Neutrophil (primary cell): Measurements from ENCODE around the gene RGS11.
"Not testable (repeated sequence)": the region's sequence is repeated elsewhere in the genome, so short reads cannot be mapped to it uniquely, and the experiment has no call there.

Experiments
- H3K27ac ChIP-seq: fragments of 200-600 bp; sonication (generic); 2 replicates; pipeline ENCODE4 v1.5.1; 2016; ENCODE audit warnings: mild to moderate bottlenecking, moderate library complexity
- H3K27me3 ChIP-seq: fragments of 200-600 bp; sonication (generic); 2 replicates; pipeline ENCODE4 v1.6.0; 2016; ENCODE audit warnings: mild to moderate bottlenecking
- H3K36me3 ChIP-seq: fragments of 200-600 bp; sonication (generic); 2 replicates; pipeline ENCODE4 v1.5.1; 2017
- H3K4me1 ChIP-seq, 2 experiments: fragments of 200-600 bp in 1 of 2; sonication (generic) in 1 of 2; 1 replicate in 1 of 2; 2 replicates in 1 of 2; pipeline versions ENCODE4 v1.5.1 to v1.6.1; 2013 to 2016; ENCODE audit warnings: low read depth in 1 of 2, low read length in 1 of 2, mild to moderate bottlenecking in 1 of 2, moderate library complexity in 1 of 2; ENCODE audit not compliant: control insufficient read depth in 1 of 2, insufficient read depth in 1 of 2
- H3K4me3 ChIP-seq, 2 experiments: fragments of 200-600 bp in 1 of 2; sonication (generic) in 1 of 2; 1 replicate in 1 of 2; 2 replicates in 1 of 2; pipeline ENCODE4 v1.5.1; 2013 to 2016; ENCODE audit warnings: low read depth in 1 of 2, low read length in 1 of 2, mild to moderate bottlenecking in 1 of 2, moderate library complexity in 1 of 2
- H3K9me3 ChIP-seq: fragments of 200-600 bp; sonication (generic); 2 replicates; pipeline ENCODE4 v1.5.1; 2016
- CTCF ChIP-seq: fragments of 200-600 bp; sonication (generic); IDR thresholded peaks from 2 replicates; pipeline ENCODE4 v1.5.1; 2016; ENCODE audit warnings: antibody characterized with exemption

Gene RGS11

GRCh38 chr16:270381-271255 is 5.1 kb downstream of the RGS11 start:
- peaks cover 0 to 3% of the 10 kb centered on the region in 2 experiments for H3K4me1 ChIP-seq
- H3K36me3 ChIP-seq, result peaks cover 4% of the 10 kb centered on the region
- no peak overlapping the region for H3K4me3 ChIP-seq
- H3K9me3 ChIP-seq, result no peaks in the 10 kb centered on the region
- peaks cover 38% of the 10 kb centered on the region for H3K27me3 ChIP-seq
- no peak for TF ChIP-seq CTCF
- H3K27ac ChIP-seq, result no peak overlapping the region

GRCh38 chr16:269061-269796 is 6.5 kb downstream of the RGS11 start:
- Histone ChIP-seq H3K27ac (no peak overlapping the region), H3K9me3 (no peaks in the 10 kb centered on the region), H3K27me3 (peaks cover 24% of the 10 kb centered on the region), H3K36me3 (peaks cover 18% of the 10 kb centered on the region), H3K4me1 (no peaks in the 10 kb centered on the region), H3K4me3 (no peak overlapping the region)
- no peak for TF ChIP-seq CTCF

GRCh38 chr16:268141-269053 is 7.3 kb downstream of the RGS11 start:
- no peak for TF ChIP-seq CTCF
- H3K9me3 ChIP-seq, result no peaks in the 10 kb centered on the region
- H3K4me1 ChIP-seq, result no peaks in the 10 kb centered on the region
- H3K4me3 ChIP-seq, result no peak overlapping the region
- peaks cover 16% of the 10 kb centered on the region for H3K27me3 ChIP-seq
- peaks cover 26% of the 10 kb centered on the region for H3K36me3 ChIP-seq
- H3K27ac ChIP-seq, result no peak overlapping the region

- not testable (repeated sequence) for H3K9me3 ChIP-seq, H3K27me3 ChIP-seq, H3K4me1 ChIP-seq, H3K4me3 ChIP-seq, H3K27ac ChIP-seq
- peaks cover 35% of the 10 kb centered on the region for H3K36me3 ChIP-seq
Observed at GRCh38 chr16:267562-267961, 8.2 kb downstream of the RGS11 start.

GRCh38 chr16:266258-267164 is 9.2 kb downstream of the RGS11 start:
- peaks cover 4% of the 10 kb centered on the region for H3K27me3 ChIP-seq
- no peak for TF ChIP-seq CTCF
- H3K9me3 ChIP-seq, result no peaks in the 10 kb centered on the region
- H3K4me3 ChIP-seq, result no peak overlapping the region
- H3K4me1 ChIP-seq, result no peaks in the 10 kb centered on the region
- H3K27ac ChIP-seq, result no peak overlapping the region
- peaks cover 45% of the 10 kb centered on the region for H3K36me3 ChIP-seq
